HG03575 (cell line): ENCODE measurements around the gene HTR1D.

Experiments used
- ATAC-seq: cut with Tn5 transposase; IDR thresholded peaks from one replicate; pipeline ENCODE4 v1.9.1; 2021; ENCODE audit not compliant: unreplicated experiment, insufficient number of reproducible peaks, low FRiP score; ENCODE audit errors: extremely low read depth

Gene HTR1D

DNA sequence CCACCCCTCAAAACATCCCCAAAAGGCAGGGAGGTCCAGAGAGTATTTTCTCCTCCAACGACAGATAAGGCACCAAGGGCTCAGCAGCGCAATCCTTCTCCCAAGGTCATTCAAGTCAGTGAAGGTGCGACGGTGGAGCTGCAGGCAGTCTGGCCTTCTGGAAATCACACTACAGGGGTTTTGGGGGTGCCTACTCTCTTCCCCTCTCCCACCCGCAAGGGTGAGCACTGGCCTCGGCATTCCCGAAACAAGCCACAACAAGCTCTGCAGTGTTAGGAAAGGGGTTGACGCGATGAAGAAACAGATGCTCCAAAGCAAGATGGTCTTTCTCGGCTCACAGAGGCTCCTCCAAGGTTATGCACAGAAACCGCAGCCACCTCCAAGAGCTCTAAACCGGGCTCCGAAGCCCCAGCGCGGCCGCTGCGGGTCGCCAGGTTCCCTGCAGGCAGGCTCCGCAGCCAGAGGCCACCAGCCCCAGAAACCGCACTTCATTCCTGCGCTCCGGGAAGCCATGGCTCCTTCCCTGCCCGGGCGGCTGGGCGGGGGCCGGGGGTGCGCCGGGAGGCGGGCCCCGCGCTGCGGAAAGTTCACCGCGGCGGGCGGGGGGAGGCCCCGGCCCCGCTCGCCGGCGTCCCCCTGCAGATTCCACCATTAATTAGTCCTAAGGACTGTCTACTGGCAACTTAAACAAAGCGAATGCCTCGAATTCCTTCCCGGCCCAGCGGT is 49.8 kb downstream of the HTR1D start:
- ATAC-seq: no peak

GRCh38 chr1:23166854-23167253 is 50.4 kb downstream of the HTR1D start:
- ATAC-seq: no peak

DNA sequence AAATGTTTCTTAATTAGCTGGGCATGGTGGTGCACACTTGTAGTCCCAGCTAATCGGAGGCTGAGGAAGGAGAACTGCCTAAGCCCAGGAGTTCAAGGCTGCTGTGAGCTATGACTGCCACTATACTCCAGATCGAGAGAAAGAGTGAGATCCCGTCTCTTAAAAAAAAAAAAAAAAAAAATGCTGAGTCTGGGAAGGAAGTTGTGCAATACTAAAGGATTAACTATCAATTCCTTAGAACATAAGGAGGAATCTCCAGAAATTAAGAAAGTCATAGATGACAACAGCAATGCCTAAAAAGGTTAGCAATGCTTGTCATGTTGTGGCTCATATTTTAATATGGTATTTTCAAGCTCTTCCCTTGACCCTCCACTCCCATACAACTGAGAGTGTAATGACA is 53.9 kb downstream of the HTR1D start:
- no peak for ATAC-seq

DNA sequence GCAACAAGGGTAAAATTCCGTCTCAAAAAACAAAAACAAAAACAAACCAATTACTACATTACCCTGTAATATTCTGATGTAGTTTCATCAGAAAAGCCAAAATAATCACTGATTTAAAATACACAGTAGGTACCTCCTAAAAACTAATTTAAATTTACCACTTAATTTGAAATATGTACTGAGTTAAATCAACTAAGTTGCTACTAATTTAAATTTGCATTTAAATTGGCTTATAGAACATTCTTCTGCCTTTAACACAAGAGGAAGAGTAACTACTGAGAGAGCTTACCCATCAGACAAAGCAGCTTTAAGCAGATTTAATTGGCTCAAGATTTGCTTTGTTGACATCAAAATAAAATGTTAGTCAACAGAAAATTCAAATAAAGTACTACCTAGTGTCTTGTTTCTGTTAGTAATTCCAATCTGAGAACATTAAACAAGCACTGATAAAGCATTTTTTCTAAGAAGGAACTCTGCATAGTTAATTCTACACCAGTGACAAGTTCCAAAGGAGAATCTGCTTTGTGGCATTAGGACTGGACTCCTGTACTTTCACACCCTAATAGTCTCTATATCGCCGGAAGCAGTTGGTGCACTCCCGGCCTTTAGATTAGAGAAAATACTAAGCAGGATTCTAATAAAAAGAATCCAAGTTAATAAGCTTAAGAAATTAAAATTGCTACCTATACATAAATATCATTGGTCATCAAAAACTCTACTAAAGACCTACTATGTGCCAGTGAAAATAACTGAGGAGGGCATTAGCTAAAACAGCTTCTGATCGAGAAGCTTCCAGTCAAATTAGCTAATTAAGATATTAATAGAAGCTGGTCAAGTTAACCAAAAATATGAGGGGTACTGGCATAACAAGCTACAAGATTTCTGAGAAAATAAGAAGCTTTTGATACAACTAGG is 57.1 kb downstream of the HTR1D start:
- ATAC-seq: no peak

GRCh38 chr1:23156940-23157339 is 60.4 kb downstream of the HTR1D start:
- no peak for ATAC-seq

DNA sequence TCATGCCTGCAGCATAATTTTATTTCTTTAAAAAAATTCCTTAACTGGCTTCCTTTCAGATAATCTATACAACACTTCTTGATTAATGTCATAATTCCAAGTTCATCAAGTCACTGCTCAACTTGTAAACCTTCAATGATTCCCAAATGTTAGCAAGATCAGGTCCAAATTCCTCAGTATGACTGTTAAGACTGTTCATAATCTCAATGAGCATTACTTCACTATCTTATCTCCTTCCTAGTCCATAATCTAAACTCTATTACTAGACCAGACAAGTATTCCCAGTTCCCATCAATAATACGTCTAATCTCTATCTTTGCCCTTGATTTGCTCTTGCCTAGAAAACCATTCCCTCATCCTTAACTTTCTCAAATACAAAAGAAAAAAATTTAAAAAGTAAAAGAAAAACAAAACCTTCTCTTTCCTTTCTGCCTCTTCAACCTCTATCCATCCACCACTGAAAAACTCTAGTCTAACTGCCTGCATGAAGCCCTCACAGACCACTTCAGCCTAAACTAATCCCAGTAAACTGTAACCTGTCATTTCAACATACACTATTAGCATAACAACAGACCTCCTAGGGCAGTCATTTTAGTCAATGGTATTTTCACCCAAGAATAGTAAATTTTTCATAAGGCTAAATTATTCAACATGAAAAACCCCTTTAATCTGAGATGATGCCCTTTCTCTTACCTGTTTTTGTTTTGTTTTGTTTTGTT is 64.2 kb downstream of the HTR1D start:
- no peak for ATAC-seq

DNA sequence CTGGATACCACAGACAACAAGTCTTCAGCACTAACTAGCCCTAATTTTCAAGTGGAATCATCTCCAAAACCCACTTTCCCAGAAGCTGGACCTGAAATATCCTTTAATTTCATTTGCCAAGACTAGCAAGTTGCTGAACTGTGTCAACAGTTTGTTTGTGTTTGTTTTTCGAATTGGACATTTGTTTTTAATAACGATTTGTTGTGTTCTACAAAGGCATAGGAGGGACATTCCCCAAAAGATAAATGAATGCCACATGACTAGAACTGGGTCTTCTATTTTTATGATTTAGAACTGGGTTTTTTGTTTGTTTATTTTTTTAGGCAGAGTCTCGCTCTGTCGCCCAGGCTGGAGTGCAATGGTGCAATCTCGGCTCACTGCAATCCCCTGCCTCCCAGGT is 66.6 kb downstream of the HTR1D start:
- no peak for ATAC-seq

GRCh38 chr1:23150125-23150524 is 67.2 kb downstream of the HTR1D start:
- no peak for ATAC-seq

DNA sequence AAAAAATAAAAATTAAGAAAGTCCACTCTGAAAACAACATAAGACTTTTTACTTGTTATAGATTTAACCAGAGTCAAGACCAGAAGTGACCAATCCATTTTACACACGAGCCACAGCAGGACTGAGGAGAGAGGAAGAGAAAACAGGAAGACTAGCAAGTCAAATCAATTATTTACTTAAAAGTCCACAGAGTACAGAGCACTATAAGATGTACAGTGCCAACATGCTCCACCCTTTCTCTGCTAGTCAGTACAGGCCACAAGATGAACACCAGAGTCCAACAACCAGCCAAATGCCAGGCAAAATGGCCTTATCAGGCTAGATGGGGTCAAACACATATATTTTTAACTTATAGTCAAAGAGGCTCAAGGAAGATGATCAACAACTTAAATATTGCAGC is 68.2 kb downstream of the HTR1D start:
- ATAC-seq: no peak

- ATAC-seq: no peak
These were observed 69.2 kb downstream of the HTR1D start for GRCh38 chr1:23148084-23148483.
